Right cardiac atrium (tissue), 5 donors: Measurements from ENCODE around the gene ZCCHC3. TPM values are rescaled to one million over a fixed set of nuclear protein-coding genes. Genes with fewer than 3 reads are reported as not detected.

Experiments used
- ATAC-seq, 2 donors: fragments of 200-7000 bp; cut with Tn5 transposase; one replicate each; pipeline versions ENCODE4 v1.8.0 to v1.9.1; 2020; ENCODE audit warnings: moderate library complexity in 2 of 2, mild to moderate bottlenecking in 1 of 2
- DNase-seq, 3 donors: peaks; one replicate each; pipeline ENCODE4 v3.0.0-alpha.2; 2020
- H3K27ac ChIP-seq: one replicate; pipeline ENCODE4 v1.5.1; 2013; ENCODE audit warnings: mild to moderate bottlenecking, low read length, control low read depth, moderate library complexity
- H3K27me3 ChIP-seq: one replicate; pipeline ENCODE4 v1.6.1; 2013; ENCODE audit not compliant: control insufficient read depth, insufficient read depth
- H3K4me1 ChIP-seq: one replicate; pipeline ENCODE4 v1.6.1; 2013; ENCODE audit warnings: low read length; ENCODE audit not compliant: control insufficient read depth, insufficient read depth
- H3K4me3 ChIP-seq: one replicate; pipeline ENCODE4 v1.5.1; 2013; ENCODE audit warnings: low read length, control low read depth
- H3K9me3 ChIP-seq: one replicate; pipeline ENCODE4 v1.6.1; 2013; ENCODE audit warnings: low read length; ENCODE audit not compliant: control insufficient read depth
- WGBS: extraction: QIAGEN DNeasy Blood & Tissue Kit; methylation state at CpG from one replicate; pipeline ENCODE4 v1.1.7; 2013; 5-methylcytosine and 5-hydroxymethylcytosine counted together
- intact Hi-C, 4 donors: fragments of 100-400 bp; cut with DNase I; formaldehyde crosslinking; loops; one replicate each; pipeline versions ENCODE4 v1.11.0 to v1.14.0; 2022 to 2023
- polyA plus RNA-seq: library from polyadenylated mRNA; stranded (reverse); fragments of 200-250 nt; gene quantifications from one replicate; pipeline ENCODE4 v1.2.3, GENCODE V29; 2013
- total RNA-seq, 4 donors: library from RNA; stranded (reverse); fragmentation: NEBNext Ultra II Directional; extraction: Animal tissue kit (Norgen Biotek cat#: 25700); gene quantifications; one replicate each; pipeline ENCODE4 v1.2.1, GENCODE V29; 2021
- donor health status: healthy with polysubstance abuse.
- donor health status: DM: no; HTN: yes; CAD: no.
- donor health status: DM: no; HTN: no; CAD: no.
- donor health status: DM: no; HTN: yes; CAD: no; lungs with severe emphysema.
- donor health status: DM: yes; HTN: yes; CAD: no.

The ZCCHC3 gene
- total and polyA plus RNA-seq, 5 donors: 10.5 to 14.3 (median 13.6) TPM

GRCh38 chr20:346640-347316, 49.4 kb downstream of the ZCCHC3 start, which contains the start of gene NRSN2:
TSS of gene NRSN2 (plus strand) at chr20:347111. CDS start at chr20:349644, 2,533 bp downstream.
- peak; percentile 80 for ATAC-seq
- peak within 1 kb of the TSS; percentile 62 for H3K4me3 ChIP-seq
- no peaks in the 10 kb centered on the region for H3K27me3 ChIP-seq
- peak within 1 kb of the TSS; percentile 80 for H3K27ac ChIP-seq
- 2% methylated on average over 50 of the region's 50 CpGs for WGBS
- peak; percentile 79 to 87 (median 87) for DNase-seq
- intact Hi-C loops: no loop called here
- H3K9me3 ChIP-seq: no peaks in the 10 kb centered on the region
- H3K4me1 ChIP-seq: peaks cover 5% of the 10 kb centered on the region

GRCh38 chr20:347317-347639, 49.9 kb downstream of the ZCCHC3 start:
- WGBS: 0% methylated on average over 19 of the region's 19 CpGs
- Histone ChIP-seq H3K4me1 (peaks cover 5% of the 10 kb centered on the region), H3K27ac (peak overlapping the region; percentile 80), H3K9me3 (no peaks in the 10 kb centered on the region), H3K27me3 (no peaks in the 10 kb centered on the region), H3K4me3 (peak overlapping the region; percentile 62)
- DNase-seq (peak in 1 of 3 donors; percentile 23), ATAC-seq (no peak)
- intact Hi-C loops: no loop called here

GRCh38 chr20:347640-348484, 50.5 kb downstream of the ZCCHC3 start:
- peak; percentile 95 to 97 (median 97) for DNase-seq
- intact Hi-C loops: no loop called here

GRCh38 chr20:348972-349841, 51.8 kb downstream of the ZCCHC3 start:
- H3K9me3 ChIP-seq: no peaks in the 10 kb centered on the region
- 92% methylated on average over 19 of the region's 19 CpGs for WGBS
- no peak overlapping the region for H3K27ac ChIP-seq
- intact Hi-C loops: no loop called here
- no peak overlapping the region for H3K4me3 ChIP-seq
- DNase-seq (peak in 1 of 3 donors; percentile 49), ATAC-seq (no peak)
- H3K27me3 ChIP-seq: no peaks in the 10 kb centered on the region
- H3K4me1 ChIP-seq: peaks cover 5% of the 10 kb centered on the region

More at GRCh38 chr20:347640-348484, 50.5 kb downstream of the ZCCHC3 start:
- ATAC-seq: peak; percentile 92 to 93
- Histone ChIP-seq H3K4me3 (peak overlapping the region; percentile 62), H3K9me3 (no peaks in the 10 kb centered on the region), H3K27ac (peak overlapping the region; percentile 80), H3K4me1 (peaks cover 5% of the 10 kb centered on the region), H3K27me3 (no peaks in the 10 kb centered on the region)
- WGBS: under 1% methylated on average over 61 of the region's 61 CpGs

Other genes with a start within 250 kb of the ZCCHC3 start
- gene DEFB125, start 209.9 kb upstream of the ZCCHC3 start, total RNA-seq: not detected
- gene DEFB125, start 209.9 kb upstream of the ZCCHC3 start, polyA plus RNA-seq: not detected
- not detected for gene DEFB126, start 155.0 kb upstream of the ZCCHC3 start, total RNA-seq
- gene DEFB126, start 155.0 kb upstream of the ZCCHC3 start, polyA plus RNA-seq: not detected
- gene DEFB127, start 140.1 kb upstream of the ZCCHC3 start, total RNA-seq: not detected
- gene DEFB127, start 140.1 kb upstream of the ZCCHC3 start, polyA plus RNA-seq: not detected
- gene DEFB128, start 107.9 kb upstream of the ZCCHC3 start, total RNA-seq: not detected
- gene DEFB128, start 107.9 kb upstream of the ZCCHC3 start, polyA plus RNA-seq: not detected
- gene DEFB129, start 70.3 kb upstream of the ZCCHC3 start, total RNA-seq: not detected
- not detected for gene DEFB129, start 70.3 kb upstream of the ZCCHC3 start, polyA plus RNA-seq
- gene DEFB132, start 39.8 kb upstream of the ZCCHC3 start, total RNA-seq: not detected
- gene DEFB132, start 39.8 kb upstream of the ZCCHC3 start, polyA plus RNA-seq: not detected
- 1 to 10 TPM; 4.8 to 9.1 (median 6.9) TPM for gene C20orf96, start 6.8 kb upstream of the ZCCHC3 start, total RNA-seq
- 4.2 TPM for gene C20orf96, start 6.8 kb upstream of the ZCCHC3 start, polyA plus RNA-seq
- gene SOX12, start 28.0 kb downstream of the ZCCHC3 start, total RNA-seq: 10 to 100 TPM in 3 of 4 donors, 1 to 10 TPM in 1; 7.4 to 13.7 (median 11.8) TPM
- gene SOX12, start 28.0 kb downstream of the ZCCHC3 start, polyA plus RNA-seq: 5.1 TPM
- 10 to 100 TPM; 24.5 to 30.9 (median 24.8) TPM for gene NRSN2, start 49.5 kb downstream of the ZCCHC3 start, total RNA-seq
- gene NRSN2, start 49.5 kb downstream of the ZCCHC3 start, polyA plus RNA-seq: 26.6 TPM
- 1 to 10 TPM in 1 of 4 donors, under 1 TPM in 3; 0.49 to 2.1 (median 0.66) TPM for gene TRIB3, start 83.2 kb downstream of the ZCCHC3 start, total RNA-seq
- gene TRIB3, start 83.2 kb downstream of the ZCCHC3 start, polyA plus RNA-seq: 1.0 TPM
- 10 to 100 TPM; 42.1 to 52.4 (median 45.9) TPM for gene RBCK1, start 110.7 kb downstream of the ZCCHC3 start, total RNA-seq
- gene RBCK1, start 110.7 kb downstream of the ZCCHC3 start, polyA plus RNA-seq: 48.0 TPM
- 10 to 100 TPM; 24.3 to 26.5 (median 25.6) TPM for gene TBC1D20, start 165.0 kb downstream of the ZCCHC3 start, total RNA-seq
- gene TBC1D20, start 165.0 kb downstream of the ZCCHC3 start, polyA plus RNA-seq: 13.6 TPM
- gene CSNK2A1, start 246.2 kb downstream of the ZCCHC3 start, total RNA-seq: 100 to 1,000 TPM; 105 to 118 (median 109) TPM
- gene CSNK2A1, start 246.2 kb downstream of the ZCCHC3 start, polyA plus RNA-seq: 36.8 TPM